SK-N-SH treated with all-trans-retinoic acid at 6 μM for 48 hours (cell line): ENCODE results near the gene INSR.

Source experiments
- CSDC2 ChIP-seq: fragments of 250-450 bp; sonication (Bioruptor Pico); IDR thresholded peaks from 2 replicates; pipeline ENCODE4 v1.5.0; 2020; ENCODE audit warnings: mild to moderate bottlenecking, moderate library complexity
- RARB ChIP-seq: fragments of 250-450 bp; sonication (Bioruptor Pico); IDR thresholded peaks from 2 replicates; pipeline ENCODE4 v1.8.0; 2021; ENCODE audit warnings: mild to moderate bottlenecking, moderate library complexity
- SNAI2 ChIP-seq: fragments of 250-450 bp; sonication (Bioruptor Pico); IDR thresholded peaks from 2 replicates; pipeline ENCODE4 v1.5.0; 2020; ENCODE audit warnings: mild to moderate bottlenecking, moderate library complexity
- ZC3H10 ChIP-seq: fragments of 250-450 bp; sonication (Bioruptor Pico); IDR thresholded peaks from 2 replicates; pipeline ENCODE4 v1.5.1; 2021; ENCODE audit warnings: mild to moderate bottlenecking, moderate library complexity
- ZFP3 ChIP-seq: fragments of 250-450 bp; sonication (Bioruptor Pico); IDR thresholded peaks from 2 replicates; pipeline ENCODE4 v1.5.0; 2020; ENCODE audit warnings: mild to moderate bottlenecking, moderate library complexity
- ZNF70 ChIP-seq: fragments of 450-650 bp; formaldehyde crosslinking; IDR thresholded peaks from 2 replicates; pipeline ENCODE4 v1.5.0; 2020; ENCODE audit warnings: mild to moderate bottlenecking, moderate library complexity
- TF ChIP-seq, protein P1 (sequence below): fragments of 250-450 bp; sonication (Bioruptor Pico); IDR thresholded peaks from 2 replicates; pipeline ENCODE4 v1.8.0; 2020; ENCODE audit warnings: mild to moderate bottlenecking, moderate library complexity, borderline replicate concordance
- TF ChIP-seq, protein P2 (sequence below): fragments of 250-450 bp; sonication (Bioruptor Pico); IDR thresholded peaks from 2 replicates; pipeline ENCODE4 v1.8.0; 2021; ENCODE audit warnings: low read depth, mild to moderate bottlenecking, moderate library complexity, borderline replicate concordance

DNA sequence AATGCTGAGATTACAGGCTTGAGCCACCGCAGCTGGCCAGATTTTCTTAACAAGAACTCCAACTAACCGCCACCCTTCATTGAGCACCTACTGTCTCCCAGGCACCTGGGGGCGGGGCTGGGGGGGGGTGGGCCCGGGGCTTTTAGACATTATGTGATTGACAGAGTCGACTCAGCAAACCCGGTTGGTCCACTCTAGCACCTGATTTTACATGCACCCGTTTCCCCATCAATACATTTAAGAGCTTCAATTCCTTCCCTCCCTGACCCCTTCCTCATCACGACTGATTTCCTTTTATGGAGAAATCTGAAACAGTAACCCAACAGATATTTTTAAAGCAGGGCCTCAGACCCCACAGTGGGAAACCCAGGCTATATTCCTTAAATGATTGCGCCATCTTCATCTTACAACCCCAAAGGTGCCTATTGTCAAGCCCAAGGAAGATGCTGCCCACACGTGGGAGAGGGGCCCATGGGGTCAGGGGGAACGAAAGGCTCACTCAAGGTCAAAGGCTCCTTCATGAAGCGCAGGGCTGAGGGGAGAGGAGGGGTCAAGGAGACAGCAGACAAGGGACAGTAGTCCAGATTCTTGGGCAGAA lies 1.8 kb downstream of the INSR start:
- TF ChIP-seq, protein P1, sequence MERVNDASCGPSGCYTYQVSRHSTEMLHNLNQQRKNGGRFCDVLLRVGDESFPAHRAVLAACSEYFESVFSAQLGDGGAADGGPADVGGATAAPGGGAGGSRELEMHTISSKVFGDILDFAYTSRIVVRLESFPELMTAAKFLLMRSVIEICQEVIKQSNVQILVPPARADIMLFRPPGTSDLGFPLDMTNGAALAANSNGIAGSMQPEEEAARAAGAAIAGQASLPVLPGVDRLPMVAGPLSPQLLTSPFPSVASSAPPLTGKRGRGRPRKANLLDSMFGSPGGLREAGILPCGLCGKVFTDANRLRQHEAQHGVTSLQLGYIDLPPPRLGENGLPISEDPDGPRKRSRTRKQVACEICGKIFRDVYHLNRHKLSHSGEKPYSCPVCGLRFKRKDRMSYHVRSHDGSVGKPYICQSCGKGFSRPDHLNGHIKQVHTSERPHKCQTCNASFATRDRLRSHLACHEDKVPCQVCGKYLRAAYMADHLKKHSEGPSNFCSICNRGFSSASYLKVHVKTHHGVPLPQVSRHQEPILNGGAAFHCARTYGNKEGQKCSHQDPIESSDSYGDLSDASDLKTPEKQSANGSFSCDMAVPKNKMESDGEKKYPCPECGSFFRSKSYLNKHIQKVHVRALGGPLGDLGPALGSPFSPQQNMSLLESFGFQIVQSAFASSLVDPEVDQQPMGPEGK (CRISPR knock-in tag) = no peak
- TF ChIP-seq CSDC2 (CRISPR knock-in tag) = no peak
- no peak for TF ChIP-seq RARB (CRISPR knock-in tag)
- TF ChIP-seq ZC3H10 = no peak
- TF ChIP-seq ZNF70 (CRISPR knock-in tag) = no peak
- no peak for TF ChIP-seq ZFP3
- TF ChIP-seq SNAI2 (CRISPR knock-in tag) = no peak
- TF ChIP-seq, protein P2, sequence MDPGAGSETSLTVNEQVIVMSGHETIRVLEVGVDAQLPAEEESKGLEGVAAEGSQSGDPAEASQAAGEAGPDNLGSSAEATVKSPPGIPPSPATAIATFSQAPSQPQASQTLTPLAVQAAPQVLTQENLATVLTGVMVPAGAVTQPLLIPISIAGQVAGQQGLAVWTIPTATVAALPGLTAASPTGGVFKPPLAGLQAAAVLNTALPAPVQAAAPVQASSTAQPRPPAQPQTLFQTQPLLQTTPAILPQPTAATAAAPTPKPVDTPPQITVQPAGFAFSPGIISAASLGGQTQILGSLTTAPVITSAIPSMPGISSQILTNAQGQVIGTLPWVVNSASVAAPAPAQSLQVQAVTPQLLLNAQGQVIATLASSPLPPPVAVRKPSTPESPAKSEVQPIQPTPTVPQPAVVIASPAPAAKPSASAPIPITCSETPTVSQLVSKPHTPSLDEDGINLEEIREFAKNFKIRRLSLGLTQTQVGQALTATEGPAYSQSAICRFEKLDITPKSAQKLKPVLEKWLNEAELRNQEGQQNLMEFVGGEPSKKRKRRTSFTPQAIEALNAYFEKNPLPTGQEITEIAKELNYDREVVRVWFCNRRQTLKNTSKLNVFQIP = no peak
